Left lung (tissue), 10 donors: ENCODE measurements around the gene CYP3A5. TPM values are rescaled to one million over a fixed set of nuclear protein-coding genes. Genes with fewer than 3 reads are reported as not detected.
"Not testable (repeated sequence)": the region's sequence is repeated elsewhere in the genome, so short reads cannot be mapped to it uniquely, and the experiment has no call there.

ENCODE experiments used
- ATAC-seq: fragments of 200-7000 bp; cut with Tn5 transposase; one replicate; pipeline ENCODE4 v1.9.1; 2020; ENCODE audit warnings: moderate library complexity
- DNase-seq, 4 donors: peaks; one replicate each; pipeline ENCODE4 v3.0.0-alpha.2; 2013 to 2020
- H3K27ac ChIP-seq, 2 donors: fragments of 200-600 bp; sonication (generic) in 1 of 2; one replicate each; pipeline versions ENCODE4 v1.5.0 to v1.8.0; 2020 to 2021
- H3K27me3 ChIP-seq, 2 donors: fragments of 200-600 bp; sonication (generic) in 1 of 2; one replicate each; pipeline versions ENCODE4 v1.5.0 to v1.8.0; 2020 to 2021
- H3K36me3 ChIP-seq, 2 donors: fragments of 200-600 bp; sonication (generic) in 1 of 2; one replicate each; pipeline versions ENCODE4 v1.5.0 to v1.8.0; 2020 to 2021
- H3K4me1 ChIP-seq, 2 donors: fragments of 200-600 bp; one replicate each; pipeline ENCODE4 v1.8.0; 2021
- H3K4me3 ChIP-seq, 2 donors: fragments of 200-600 bp; sonication (generic) in 1 of 2; one replicate each; pipeline versions ENCODE4 v1.5.0 to v1.8.0; 2020 to 2021; ENCODE audit warnings: mild to moderate bottlenecking in 1 of 2
- H3K9me3 ChIP-seq, 2 donors: fragments of 200-600 bp; sonication (generic) in 1 of 2; one replicate each; pipeline versions ENCODE4 v1.5.0 to v1.8.0; 2020 to 2021
- intact Hi-C, 2 donors: fragments of 100-400 bp; cut with DNase I; formaldehyde crosslinking; loops; one replicate each; pipeline versions ENCODE4 v1.11.2 to v1.14.2; 2022
- polyA plus RNA-seq, 6 donors: library from polyadenylated mRNA; unstranded; fragments of 120-200 nt; gene quantifications; one replicate each; pipeline ENCODE4 v1.2.1, GENCODE V29; 2013; ENCODE audit not compliant: insufficient read length in 6 of 6
- total RNA-seq, 2 donors: library from RNA; stranded (reverse); fragmentation: NEBNext Ultra II Directional; extraction: Animal tissue kit (Norgen Biotek cat#: 25700); gene quantifications; one replicate each; pipeline ENCODE4 v1.2.1, GENCODE V29; 2021
- TF ChIP-seq, protein P1 (sequence below), 2 donors: fragments of 200-600 bp; sonication (generic) in 1 of 2; IDR thresholded peaks; one replicate each; pipeline versions ENCODE4 v1.5.0 to v1.8.0; 2021; ENCODE audit warnings: antibody characterized with exemption in 2 of 2
- donor health status: DM: no; HTN: yes; CAD: no.
- donor health status: DM: no; HTN: no; CAD: no.

Gene CYP3A5
- total and polyA plus RNA-seq, 8 donors: 5.7 to 29.5 (median 17.5) TPM

DNA sequence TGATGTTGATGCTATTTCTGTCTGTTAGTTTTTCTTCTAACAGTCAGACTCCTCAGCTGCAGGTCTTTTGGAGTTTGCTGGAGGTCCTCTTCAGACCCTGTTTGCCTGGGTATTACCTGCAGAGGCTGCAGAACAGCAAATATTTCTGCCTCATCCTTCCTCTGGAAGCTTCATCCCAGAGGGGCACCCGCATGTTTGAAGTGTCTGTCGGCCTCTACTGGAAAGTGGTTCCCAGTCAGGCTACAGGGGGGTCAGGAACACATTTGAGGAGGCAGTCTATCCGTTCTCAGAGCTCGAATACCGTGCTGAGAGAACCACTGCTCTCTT is 13.3 kb upstream of the CYP3A5 start:
- DNase-seq: no peak
- Histone ChIP-seq H3K4me3 (no peak overlapping the region), H3K4me1 (no peaks in the 10 kb centered on the region), H3K27ac (no peak overlapping the region), H3K36me3 (no peaks in the 10 kb centered on the region), H3K9me3 (peaks cover 0 to 13% of the 10 kb centered on the region in 2 donors), H3K27me3 (no peaks in the 10 kb centered on the region)
- TF ChIP-seq, protein P1, sequence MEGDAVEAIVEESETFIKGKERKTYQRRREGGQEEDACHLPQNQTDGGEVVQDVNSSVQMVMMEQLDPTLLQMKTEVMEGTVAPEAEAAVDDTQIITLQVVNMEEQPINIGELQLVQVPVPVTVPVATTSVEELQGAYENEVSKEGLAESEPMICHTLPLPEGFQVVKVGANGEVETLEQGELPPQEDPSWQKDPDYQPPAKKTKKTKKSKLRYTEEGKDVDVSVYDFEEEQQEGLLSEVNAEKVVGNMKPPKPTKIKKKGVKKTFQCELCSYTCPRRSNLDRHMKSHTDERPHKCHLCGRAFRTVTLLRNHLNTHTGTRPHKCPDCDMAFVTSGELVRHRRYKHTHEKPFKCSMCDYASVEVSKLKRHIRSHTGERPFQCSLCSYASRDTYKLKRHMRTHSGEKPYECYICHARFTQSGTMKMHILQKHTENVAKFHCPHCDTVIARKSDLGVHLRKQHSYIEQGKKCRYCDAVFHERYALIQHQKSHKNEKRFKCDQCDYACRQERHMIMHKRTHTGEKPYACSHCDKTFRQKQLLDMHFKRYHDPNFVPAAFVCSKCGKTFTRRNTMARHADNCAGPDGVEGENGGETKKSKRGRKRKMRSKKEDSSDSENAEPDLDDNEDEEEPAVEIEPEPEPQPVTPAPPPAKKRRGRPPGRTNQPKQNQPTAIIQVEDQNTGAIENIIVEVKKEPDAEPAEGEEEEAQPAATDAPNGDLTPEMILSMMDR (IDR thresholded peaks at IDR 0.05): no peak
- ATAC-seq: no peak
- intact Hi-C loops: no loop called here

DNA sequence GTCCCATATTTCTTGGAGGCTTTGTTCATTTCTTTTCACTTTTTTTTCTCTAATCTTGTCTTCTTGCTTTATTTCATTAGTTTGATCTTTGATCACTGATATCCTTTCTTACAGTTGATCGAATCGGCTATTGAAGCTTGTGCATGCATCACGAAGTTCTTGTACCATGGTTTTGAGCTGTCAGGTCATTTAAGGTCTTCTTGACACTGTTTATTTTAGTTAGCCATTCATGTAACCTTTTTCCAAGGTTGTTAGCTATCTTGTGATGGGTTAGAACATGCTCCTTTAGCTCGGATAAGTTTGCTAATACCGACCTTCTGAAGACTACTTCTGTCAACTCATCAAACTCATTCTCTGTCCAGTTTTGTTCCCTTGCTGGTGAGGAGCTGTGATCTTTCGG is 12.8 kb upstream of the CYP3A5 start:
- H3K27me3 ChIP-seq, H3K4me3 ChIP-seq, intact Hi-C loops, H3K27ac ChIP-seq, H3K4me1 ChIP-seq, DNase-seq, ATAC-seq, H3K36me3 ChIP-seq: not testable (repeated sequence)
- H3K9me3 ChIP-seq: peaks cover 0 to 13% of the 10 kb centered on the region in 2 donors

DNA sequence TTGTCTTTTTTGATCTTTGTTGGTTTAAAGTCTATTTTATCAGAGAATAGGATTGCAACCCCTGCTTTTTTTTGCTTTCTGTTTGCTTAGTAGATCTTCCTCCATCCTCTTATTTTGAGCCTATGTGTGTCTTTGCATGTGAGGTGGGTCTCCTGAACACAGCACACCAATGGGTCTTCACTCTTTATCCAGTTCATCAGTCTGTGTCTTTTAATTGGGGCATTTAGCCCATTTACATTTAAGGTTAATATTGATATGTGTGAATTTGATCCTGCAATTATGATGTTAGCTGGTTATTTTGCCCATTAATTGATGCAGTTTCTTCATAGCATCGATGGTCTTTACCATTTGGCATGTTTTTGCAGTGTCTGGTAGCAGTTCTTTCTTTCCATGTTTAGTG is 11.9 kb upstream of the CYP3A5 start:
- intact Hi-C loops, H3K27me3 ChIP-seq, H3K4me3 ChIP-seq, H3K27ac ChIP-seq, ATAC-seq, H3K4me1 ChIP-seq, H3K36me3 ChIP-seq, DNase-seq: not testable (repeated sequence)
- H3K9me3 ChIP-seq: peaks cover 0 to 13% of the 10 kb centered on the region in 2 donors

GRCh38 chr7:99690918-99691317 is 11.1 kb upstream of the CYP3A5 start:
- DNase-seq, H3K27me3 ChIP-seq, H3K4me3 ChIP-seq: not testable (repeated sequence)

GRCh38 chr7:99685871-99686608 is 6.2 kb upstream of the CYP3A5 start:
- H3K9me3 ChIP-seq, ATAC-seq, intact Hi-C loops, H3K27me3 ChIP-seq, H3K36me3 ChIP-seq, H3K27ac ChIP-seq, H3K4me3 ChIP-seq, H3K4me1 ChIP-seq, DNase-seq: not testable (repeated sequence)

More at GRCh38 chr7:99690918-99691317, 11.1 kb upstream of the CYP3A5 start:
- H3K4me1 ChIP-seq, H3K36me3 ChIP-seq, intact Hi-C loops, ATAC-seq, H3K27ac ChIP-seq: not testable (repeated sequence)
- peaks cover 0 to 13% of the 10 kb centered on the region in 2 donors for H3K9me3 ChIP-seq

DNA sequence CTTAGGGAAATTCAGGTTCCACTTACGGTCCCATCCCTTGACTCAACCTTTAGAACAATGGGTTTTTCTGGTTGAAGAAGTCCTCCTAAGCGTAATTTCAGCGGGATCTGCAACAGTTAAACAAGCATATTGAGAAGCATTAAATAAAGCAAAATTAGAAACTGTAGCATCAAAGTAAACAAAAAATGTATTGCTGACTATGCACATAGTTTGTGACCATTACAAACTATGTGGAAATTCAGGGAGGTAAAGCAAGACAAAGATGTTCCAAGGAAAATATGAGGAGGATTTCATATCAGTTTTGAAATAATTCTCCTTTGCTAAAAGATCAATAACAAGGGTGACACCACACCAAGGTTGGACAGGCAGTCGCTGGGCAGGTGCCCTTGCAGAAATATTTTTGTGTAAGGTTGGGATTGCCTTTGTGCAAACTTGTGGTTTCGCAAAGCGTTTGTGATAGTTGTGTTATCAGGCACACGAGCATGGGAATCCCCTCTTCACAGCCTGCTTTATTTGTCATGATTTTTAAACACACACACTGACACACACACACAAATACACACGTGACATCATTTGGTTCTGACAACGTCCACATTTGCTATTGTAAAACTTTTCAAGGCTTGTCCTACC is 5.4 kb upstream of the CYP3A5 start:
- no peak overlapping the region for H3K4me3 ChIP-seq
- H3K36me3 ChIP-seq: no peaks in the 10 kb centered on the region
- H3K27me3 ChIP-seq: no peaks in the 10 kb centered on the region
- DNase-seq (no peak), ATAC-seq (no peak)
- TF ChIP-seq, protein P1 (IDR thresholded peaks at IDR 0.05): no peak
- intact Hi-C loops: no loop called here
- H3K27ac ChIP-seq: no peak overlapping the region
- peaks cover 0 to 4% of the 10 kb centered on the region in 2 donors for H3K9me3 ChIP-seq
- no peaks in the 10 kb centered on the region for H3K4me1 ChIP-seq

DNA sequence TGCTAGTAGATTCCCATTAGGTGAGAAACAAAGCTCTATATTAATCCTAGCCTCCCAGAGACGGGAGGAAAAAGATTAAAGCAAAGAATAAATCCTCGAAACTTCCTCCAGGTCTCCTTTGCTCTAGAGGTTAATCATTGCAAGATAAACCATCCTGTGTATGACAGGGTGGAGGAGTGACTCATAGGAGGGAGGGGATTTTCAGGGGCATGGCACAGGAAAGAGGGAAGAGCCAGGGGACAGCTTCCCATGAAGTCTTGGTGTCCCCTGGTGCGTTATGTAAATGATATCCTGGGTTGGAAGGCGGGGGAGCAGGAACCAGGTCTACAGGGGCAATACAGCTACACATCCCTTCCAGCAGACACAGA is 780 bp downstream of the CYP3A5 start:
- Histone ChIP-seq H3K27ac (no peak overlapping the region), H3K4me3 (peak overlapping the region; percentile 6 to 14), H3K4me1 (peaks cover 0 to 3% of the 10 kb centered on the region in 2 donors), H3K9me3 (no peaks in the 10 kb centered on the region), H3K36me3 (no peaks in the 10 kb centered on the region), H3K27me3 (no peaks in the 10 kb centered on the region)
- TF ChIP-seq, protein P1 (IDR thresholded peaks at IDR 0.05): no peak
- intact Hi-C loops: no loop called here
- peak in 2 of 4 donors; percentile 2 to 13 for DNase-seq
- ATAC-seq: peak; percentile 80
